ENCODE results near the gene PSMB7.

DNA sequence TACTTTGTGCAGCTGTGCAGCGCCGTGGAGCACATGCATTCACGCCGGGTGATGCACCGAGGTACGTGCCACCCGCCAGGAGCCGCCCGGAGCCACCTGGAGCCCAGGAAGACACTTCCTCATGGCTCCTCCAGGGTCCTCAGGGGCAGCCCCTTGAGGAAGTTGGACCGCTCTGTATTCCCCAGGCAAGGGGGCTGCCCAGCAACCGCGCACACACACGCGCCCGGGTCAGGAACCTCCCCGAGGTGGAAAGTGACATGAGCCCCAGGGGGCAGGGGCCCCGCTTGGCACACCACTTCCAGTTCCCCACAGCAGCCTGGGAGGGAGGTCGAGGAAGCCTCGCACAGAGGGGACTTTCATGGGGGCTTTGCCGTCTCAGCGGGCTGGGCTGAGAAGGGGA, 88.9 kb downstream of the PSMB7 start:
- TF ChIP-seq, protein P1, sequence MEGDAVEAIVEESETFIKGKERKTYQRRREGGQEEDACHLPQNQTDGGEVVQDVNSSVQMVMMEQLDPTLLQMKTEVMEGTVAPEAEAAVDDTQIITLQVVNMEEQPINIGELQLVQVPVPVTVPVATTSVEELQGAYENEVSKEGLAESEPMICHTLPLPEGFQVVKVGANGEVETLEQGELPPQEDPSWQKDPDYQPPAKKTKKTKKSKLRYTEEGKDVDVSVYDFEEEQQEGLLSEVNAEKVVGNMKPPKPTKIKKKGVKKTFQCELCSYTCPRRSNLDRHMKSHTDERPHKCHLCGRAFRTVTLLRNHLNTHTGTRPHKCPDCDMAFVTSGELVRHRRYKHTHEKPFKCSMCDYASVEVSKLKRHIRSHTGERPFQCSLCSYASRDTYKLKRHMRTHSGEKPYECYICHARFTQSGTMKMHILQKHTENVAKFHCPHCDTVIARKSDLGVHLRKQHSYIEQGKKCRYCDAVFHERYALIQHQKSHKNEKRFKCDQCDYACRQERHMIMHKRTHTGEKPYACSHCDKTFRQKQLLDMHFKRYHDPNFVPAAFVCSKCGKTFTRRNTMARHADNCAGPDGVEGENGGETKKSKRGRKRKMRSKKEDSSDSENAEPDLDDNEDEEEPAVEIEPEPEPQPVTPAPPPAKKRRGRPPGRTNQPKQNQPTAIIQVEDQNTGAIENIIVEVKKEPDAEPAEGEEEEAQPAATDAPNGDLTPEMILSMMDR (IDR thresholded peaks at IDR 0.05; ENCODE audit: low read depth, low read length): no peak
- TF ChIP-seq EZH2phosphoT487 (IDR thresholded peaks at IDR 0.05; ENCODE audit: low read depth): no peak
